GM23338 (cell line): ENCODE measurements around the gene GRM8.

Source experiments
- CREB1 ChIP-seq: fragments of 250-450 bp; sonication (Bioruptor Pico); IDR thresholded peaks from 2 replicates; pipeline ENCODE4 v1.5.0; 2020; ENCODE audit warnings: low read depth, mild to moderate bottlenecking, moderate library complexity
- CTCF ChIP-seq, 2 experiments: fragments of 200-600 bp in 1 of 2; sonication (generic) in 1 of 2; conservative IDR thresholded peaks; 2 replicates each; pipeline versions ENCODE4 v1.5.1 to v1.6.1; 2016 to 2017; ENCODE audit warnings: antibody characterized with exemption in 2 of 2, low read depth in 2 of 2, mild to moderate bottlenecking in 2 of 2, moderate library complexity in 1 of 2
- EZH2 ChIP-seq: fragments of 200-600 bp; sonication (generic); IDR thresholded peaks from one replicate; pipeline ENCODE4 v1.8.0; 2017; ENCODE audit warnings: antibody characterized with exemption, mild to moderate bottlenecking, low read depth; ENCODE audit not compliant: unreplicated experiment
- EZH2phosphoT487 ChIP-seq: fragments of 200-600 bp; sonication (generic); IDR thresholded peaks from one replicate; pipeline ENCODE4 v1.8.1; 2018; ENCODE audit warnings: antibody characterized with exemption; ENCODE audit not compliant: unreplicated experiment
- JUNB ChIP-seq: IDR thresholded peaks from one replicate; pipeline ENCODE4 v1.6.1; 2016; ENCODE audit warnings: antibody characterized with exemption; ENCODE audit not compliant: unreplicated experiment
- NANOG ChIP-seq: IDR thresholded peaks from 2 replicates; pipeline ENCODE4 v1.6.1; 2016; ENCODE audit warnings: antibody characterized with exemption, borderline replicate concordance
- POLR2AphosphoS5 ChIP-seq: IDR thresholded peaks from 2 replicates; pipeline ENCODE4 v1.6.1; 2016; ENCODE audit warnings: antibody characterized with exemption, low read depth
- REST ChIP-seq: IDR thresholded peaks from one replicate; pipeline ENCODE4 v1.6.1; 2018; ENCODE audit warnings: antibody characterized with exemption; ENCODE audit not compliant: unreplicated experiment
- STAT1 ChIP-seq: IDR thresholded peaks from one replicate; pipeline ENCODE4 v1.6.1; 2016; ENCODE audit warnings: antibody characterized with exemption; ENCODE audit not compliant: unreplicated experiment
- ZNF462 ChIP-seq: fragments of 250-450 bp; sonication (Bioruptor Pico); IDR thresholded peaks from 2 replicates; pipeline ENCODE4 v1.5.0; 2020; ENCODE audit warnings: mild to moderate bottlenecking, moderate library complexity
- TF ChIP-seq, protein P1 (sequence below): IDR thresholded peaks from 2 replicates; pipeline ENCODE4 v1.6.1; 2016; ENCODE audit warnings: antibody characterized with exemption

DNA sequence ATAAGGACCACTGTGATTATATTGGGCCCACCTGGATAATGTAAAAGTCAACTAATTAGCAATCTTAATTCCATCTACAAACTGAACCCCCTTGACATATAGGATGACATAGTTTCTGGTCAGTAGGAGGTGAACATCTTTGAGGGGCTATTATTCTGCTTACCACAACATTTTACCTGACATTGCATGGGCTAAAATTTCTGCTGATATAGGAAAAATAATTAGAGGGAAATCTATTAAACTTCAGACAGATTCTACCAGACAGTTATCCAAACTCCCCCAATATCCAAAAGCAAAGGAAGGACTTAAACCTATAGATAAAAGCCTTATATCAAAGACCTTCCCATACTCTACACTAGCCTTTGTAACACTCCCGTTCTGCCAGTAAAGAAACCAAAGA, 443.6 kb downstream of the GRM8 start:
- no peak for TF ChIP-seq EZH2
- TF ChIP-seq CTCF (conservative IDR thresholded peaks at IDR 0.05; ENCODE audit: low read depth in 2 of 2) = no peak
- TF ChIP-seq POLR2AphosphoS5 = no peak
- no peak for TF ChIP-seq JUNB
- TF ChIP-seq NANOG = no peak
- TF ChIP-seq, protein P1, sequence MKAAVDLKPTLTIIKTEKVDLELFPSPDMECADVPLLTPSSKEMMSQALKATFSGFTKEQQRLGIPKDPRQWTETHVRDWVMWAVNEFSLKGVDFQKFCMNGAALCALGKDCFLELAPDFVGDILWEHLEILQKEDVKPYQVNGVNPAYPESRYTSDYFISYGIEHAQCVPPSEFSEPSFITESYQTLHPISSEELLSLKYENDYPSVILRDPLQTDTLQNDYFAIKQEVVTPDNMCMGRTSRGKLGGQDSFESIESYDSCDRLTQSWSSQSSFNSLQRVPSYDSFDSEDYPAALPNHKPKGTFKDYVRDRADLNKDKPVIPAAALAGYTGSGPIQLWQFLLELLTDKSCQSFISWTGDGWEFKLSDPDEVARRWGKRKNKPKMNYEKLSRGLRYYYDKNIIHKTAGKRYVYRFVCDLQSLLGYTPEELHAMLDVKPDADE = no peak
- TF ChIP-seq STAT1 = no peak
- no peak for TF ChIP-seq REST
- no peak for TF ChIP-seq EZH2phosphoT487
- TF ChIP-seq CREB1 (CRISPR knock-in tag) = no peak
- no peak for TF ChIP-seq ZNF462 (CRISPR knock-in tag)
